GDM1 (cell line): ENCODE data around the gene GRIK1.
A peak's percentile ranks its signal among the peaks of the same experiment; 100 is the strongest.

Experiments used
- DNase-seq: peaks from one replicate; lab custom pipeline; 2025; lab: John Stamatoyannopoulos, UW

GRIK1 gene

GRCh38 chr21:29534448-29534847, 405.3 kb downstream of the GRIK1 start:
- no peak for DNase-seq

GRCh38 chr21:29529139-29529538, 410.7 kb downstream of the GRIK1 start:
- no peak for DNase-seq

- DNase-seq = no peak
These were observed 413.3 kb downstream of the GRIK1 start for GRCh38 chr21:29526545-29526944.

- no peak for DNase-seq
These were observed 415.7 kb downstream of the GRIK1 start for GRCh38 chr21:29524055-29524454.

- DNase-seq = no peak
These were observed 416.1 kb downstream of the GRIK1 start for GRCh38 chr21:29523646-29524045.

GRCh38 chr21:29521872-29522271, 417.9 kb downstream of the GRIK1 start:
- no peak for DNase-seq

- no peak for DNase-seq
These were observed 419.6 kb downstream of the GRIK1 start for GRCh38 chr21:29520171-29520570.

GRCh38 chr21:29514652-29515247, 425.0 kb downstream of the GRIK1 start:
- DNase-seq = no peak

GRCh38 chr21:29513535-29513934, 426.3 kb downstream of the GRIK1 start:
- no peak for DNase-seq

- no peak for DNase-seq
These were observed 428.7 kb downstream of the GRIK1 start for GRCh38 chr21:29511096-29511495.

GRCh38 chr21:29509121-29509520, 430.7 kb downstream of the GRIK1 start:
- DNase-seq = no peak

GRCh38 chr21:29508301-29508700, 431.5 kb downstream of the GRIK1 start:
- DNase-seq = no peak

- DNase-seq = no peak
These were observed 432.8 kb downstream of the GRIK1 start for GRCh38 chr21:29506947-29507346.

GRCh38 chr21:29506214-29506613, 433.6 kb downstream of the GRIK1 start:
- no peak for DNase-seq

GRCh38 chr21:29504751-29505321, 435.0 kb downstream of the GRIK1 start:
- no peak for DNase-seq

- DNase-seq = no peak
These were observed 438.3 kb downstream of the GRIK1 start for GRCh38 chr21:29501451-29501850.

- no peak for DNase-seq
These were observed 440.0 kb downstream of the GRIK1 start for GRCh38 chr21:29499734-29500343.

- no peak for DNase-seq
These were observed 440.6 kb downstream of the GRIK1 start for GRCh38 chr21:29499229-29499628.

- DNase-seq = peak; percentile 4
These were observed 443.5 kb downstream of the GRIK1 start for GRCh38 chr21:29496337-29496736.

GRCh38 chr21:29490016-29490415, 449.8 kb downstream of the GRIK1 start:
- DNase-seq = no peak

- no peak for DNase-seq
These were observed 452.6 kb downstream of the GRIK1 start for GRCh38 chr21:29487154-29487553.
